Measurements from ENCODE around the gene CD44.
A peak's percentile ranks its signal among the peaks of the same experiment; 100 is the strongest.

CD44 gene

GRCh38 chr11:35139722-35140282 is 831 bp downstream of the CD44 start:
- peak; percentile 75 for ATAC-seq

GRCh38 chr11:35141071-35141470 is 2.1 kb downstream of the CD44 start:
- ATAC-seq, result peak; percentile 21
- TF ChIP-seq POU6F1 (CRISPR knock-in tag; IDR thresholded peaks at IDR 0.05; ENCODE audit: borderline replicate concordance, low read depth) (no peak), ARNTL (CRISPR knock-in tag; IDR thresholded peaks at IDR 0.05; ENCODE audit: borderline replicate concordance, low read depth) (no peak), TCF4 (CRISPR knock-in tag; IDR thresholded peaks at IDR 0.05; ENCODE audit: borderline replicate concordance) (no peak), ESRRG (CRISPR knock-in tag; IDR thresholded peaks at IDR 0.05) (no peak), CSDC2 (CRISPR knock-in tag; IDR thresholded peaks at IDR 0.05) (no peak), GLIS3 (CRISPR knock-in tag; IDR thresholded peaks at IDR 0.05) (no peak), ZFP30 (CRISPR knock-in tag; IDR thresholded peaks at IDR 0.05) (no peak), SNAI2 (CRISPR knock-in tag; IDR thresholded peaks at IDR 0.05) (no peak), BACH2 (CRISPR knock-in tag; IDR thresholded peaks at IDR 0.05; ENCODE audit: borderline replicate concordance) (no peak), ZC3H10 (CRISPR knock-in tag; IDR thresholded peaks at IDR 0.05) (no peak)

More at GRCh38 chr11:35139722-35140282, 831 bp downstream of the CD44 start:
- TF ChIP-seq TOX (CRISPR knock-in tag; IDR thresholded peaks at IDR 0.05; ENCODE audit: borderline replicate concordance) (no peak), ZC3H10 (CRISPR knock-in tag; IDR thresholded peaks at IDR 0.05) (no peak), ESRRG (CRISPR knock-in tag; IDR thresholded peaks at IDR 0.05) (no peak), PATZ1 (CRISPR knock-in tag; IDR thresholded peaks at IDR 0.05; ENCODE audit: borderline replicate concordance) (no peak), SNAI2 (CRISPR knock-in tag; IDR thresholded peaks at IDR 0.05) (no peak), CSRNP3 (CRISPR knock-in tag; IDR thresholded peaks at IDR 0.05) (no peak), GLIS3 (CRISPR knock-in tag; IDR thresholded peaks at IDR 0.05) (no peak), CREB5 (CRISPR knock-in tag; IDR thresholded peaks at IDR 0.05; ENCODE audit: low read depth) (no peak), RARB (CRISPR knock-in tag; IDR thresholded peaks at IDR 0.05) (no peak), OSR1 (CRISPR knock-in tag; IDR thresholded peaks at IDR 0.05) (no peak), TSHZ2 (CRISPR knock-in tag; IDR thresholded peaks at IDR 0.05) (no peak), CSDC2 (CRISPR knock-in tag; IDR thresholded peaks at IDR 0.05) (no peak), PPARA (CRISPR knock-in tag; IDR thresholded peaks at IDR 0.05; ENCODE audit: borderline replicate concordance) (no peak), ZFP30 (CRISPR knock-in tag; IDR thresholded peaks at IDR 0.05) (no peak), TCF4 (CRISPR knock-in tag; IDR thresholded peaks at IDR 0.05; ENCODE audit: borderline replicate concordance) (no peak), ISL1 (CRISPR knock-in tag; IDR thresholded peaks at IDR 0.05) (no peak), BACH2 (CRISPR knock-in tag; IDR thresholded peaks at IDR 0.05; ENCODE audit: borderline replicate concordance) (no peak), ZNF565 (CRISPR knock-in tag; conservative IDR thresholded peaks at IDR 0.05; ENCODE audit: low read depth) (no peak), POU6F1 (CRISPR knock-in tag; IDR thresholded peaks at IDR 0.05; ENCODE audit: borderline replicate concordance, low read depth) (no peak), ZNF70 (CRISPR knock-in tag; IDR thresholded peaks at IDR 0.05) (no peak)
